ENCODE data around the gene C9orf43. TPM values are rescaled to one million over a fixed set of nuclear protein-coding genes. Genes with fewer than 3 reads are reported as not detected.

Gene C9orf43
- polyA plus RNA-seq, 6 donors from 2014 or later = 0.23 to 0.74 (median 0.52) TPM; not detected in 1

DNA sequence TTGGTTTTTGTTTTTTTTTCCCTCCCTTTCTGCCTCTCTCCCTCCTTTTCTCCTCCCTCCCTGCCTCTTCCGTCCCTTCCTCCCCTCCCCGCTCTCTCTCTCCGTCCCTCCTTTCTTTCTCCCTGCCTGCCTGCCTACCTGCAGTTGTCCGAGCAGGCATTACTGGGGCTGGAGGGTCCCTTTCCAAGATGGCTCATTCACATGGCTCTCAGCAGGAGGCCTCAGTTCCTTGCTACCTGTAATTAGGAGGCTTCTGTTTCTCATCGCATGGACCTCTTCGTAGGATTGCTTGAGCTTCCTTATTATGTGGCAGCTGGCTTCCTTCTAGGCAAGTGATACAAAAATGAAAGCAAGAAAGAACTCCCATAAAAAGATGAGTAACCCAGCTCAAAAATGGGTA, 61.0 kb downstream of the C9orf43 start:
- H3K9me3 Mint-ChIP-seq = peaks cover 0 to 14% (median 4%) of the 10 kb centered on the region in 7 donors
- H3K27me3 Mint-ChIP-seq = peaks cover 0 to 15% (median 0%) of the 10 kb centered on the region in 3 donors
- no peak for ATAC-seq (ENCODE audit: low read depth in 2 of 2)
- H3K36me3 Mint-ChIP-seq = no peaks in the 10 kb centered on the region
- H3K4me1 Mint-ChIP-seq = no peaks in the 10 kb centered on the region
- no peak overlapping the region for H3K27ac Mint-ChIP-seq
- DNase-seq = no peak
- no peak overlapping the region for H3K4me3 Mint-ChIP-seq

- H3K4me1 Mint-ChIP-seq = no peaks in the 10 kb centered on the region
- H3K4me3 Mint-ChIP-seq = no peak overlapping the region
- H3K36me3 Mint-ChIP-seq = no peaks in the 10 kb centered on the region
- peaks cover 0 to 15% (median 0%) of the 10 kb centered on the region in 3 donors for H3K27me3 Mint-ChIP-seq
- peaks cover 0 to 12% (median 4%) of the 10 kb centered on the region in 7 donors for H3K9me3 Mint-ChIP-seq
- DNase-seq = no peak
- peak overlapping the region in 1 of 6 donors; percentile 3 for H3K27ac Mint-ChIP-seq
- ATAC-seq (ENCODE audit: low read depth in 2 of 2) = no peak
Measured at GRCh38 chr9:113472199-113472598, 61.7 kb downstream of the C9orf43 start.

- ATAC-seq (ENCODE audit: low read depth in 2 of 2) = no peak
- peaks cover 0 to 3% (median 0%) of the 10 kb centered on the region in 3 donors for H3K4me1 Mint-ChIP-seq
- H3K36me3 Mint-ChIP-seq = no peaks in the 10 kb centered on the region
- peak overlapping the region in 1 of 6 donors; percentile 23 for H3K27ac Mint-ChIP-seq
- H3K27me3 Mint-ChIP-seq = peaks cover 0 to 25% (median 0%) of the 10 kb centered on the region in 3 donors
- H3K9me3 Mint-ChIP-seq = no peaks in the 10 kb centered on the region
- H3K4me3 Mint-ChIP-seq = no peak overlapping the region
- no peak for DNase-seq
Measured at GRCh38 chr9:113474360-113475028, 63.9 kb downstream of the C9orf43 start.

DNA sequence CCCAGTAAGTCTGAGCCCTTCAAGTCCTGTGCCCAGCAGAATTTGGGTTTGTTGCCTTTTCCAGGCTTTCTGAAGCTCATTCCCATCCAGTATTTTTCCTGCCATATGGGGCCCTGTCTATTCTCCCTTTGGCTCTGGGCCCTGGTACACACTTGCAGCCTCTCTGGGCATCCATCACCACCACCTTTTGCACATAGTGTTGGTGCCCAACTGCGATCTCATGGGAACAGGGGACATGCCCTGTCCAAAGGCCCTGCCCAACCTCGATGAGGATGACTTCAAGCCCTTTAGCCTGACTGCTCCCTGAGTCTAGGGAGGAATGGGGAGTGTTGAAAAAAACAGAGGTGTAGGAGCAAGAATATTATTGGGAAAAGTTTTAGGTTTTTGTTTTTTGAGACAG, 64.5 kb downstream of the C9orf43 start:
- no peak overlapping the region for H3K27ac Mint-ChIP-seq

DNA sequence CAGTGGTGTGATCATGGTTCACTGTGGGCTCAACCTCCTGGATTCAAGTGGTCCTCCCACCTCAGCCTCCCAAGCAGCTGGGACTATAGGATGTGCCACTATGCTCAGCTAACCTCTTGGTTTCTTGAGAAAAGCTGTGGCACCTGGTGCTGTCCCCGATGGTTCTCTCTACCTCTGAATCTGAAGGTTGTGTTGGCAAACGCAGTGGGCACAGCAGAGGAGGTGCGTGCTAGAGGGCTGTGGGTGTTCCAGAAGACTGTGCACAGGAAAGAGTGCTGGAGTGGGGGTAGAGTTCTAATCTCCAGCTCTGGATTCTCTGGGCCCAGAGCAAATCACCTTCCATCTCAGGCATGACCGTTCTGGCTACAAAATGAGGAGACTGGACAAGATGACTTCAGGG, 65.4 kb downstream of the C9orf43 start:
- Mint-ChIP-seq H3K4me3 (no peak overlapping the region), H3K27me3 (peaks cover 0 to 31% (median 0%) of the 10 kb centered on the region in 3 donors), H3K4me1 (peaks cover 0 to 3% (median 0%) of the 10 kb centered on the region in 3 donors), H3K27ac (peak overlapping the region in 1 of 6 donors; percentile 52), H3K36me3 (no peaks in the 10 kb centered on the region), H3K9me3 (no peaks in the 10 kb centered on the region)
- DNase-seq = no peak
- no peak for ATAC-seq (ENCODE audit: low read depth in 2 of 2)

More for the DNA sequence above, 64.5 kb downstream of the C9orf43 start:
- ATAC-seq (ENCODE audit: low read depth in 2 of 2) (no peak), DNase-seq (no peak)
- Mint-ChIP-seq H3K4me3 (no peak overlapping the region), H3K4me1 (peaks cover 0 to 3% (median 0%) of the 10 kb centered on the region in 3 donors), H3K9me3 (no peaks in the 10 kb centered on the region), H3K36me3 (no peaks in the 10 kb centered on the region), H3K27me3 (peaks cover 0 to 31% (median 0%) of the 10 kb centered on the region in 3 donors)

GRCh38 chr9:113476511-113476916, 66.0 kb downstream of the C9orf43 start:
- H3K27me3 Mint-ChIP-seq = peaks cover 0 to 28% (median 0%) of the 10 kb centered on the region in 3 donors
- ATAC-seq (ENCODE audit: low read depth in 2 of 2) = no peak
- H3K4me1 Mint-ChIP-seq = peaks cover 0 to 3% (median 0%) of the 10 kb centered on the region in 3 donors
- no peak overlapping the region for H3K27ac Mint-ChIP-seq
- no peak overlapping the region for H3K4me3 Mint-ChIP-seq
- no peaks in the 10 kb centered on the region for H3K36me3 Mint-ChIP-seq
- DNase-seq = no peak
- no peaks in the 10 kb centered on the region for H3K9me3 Mint-ChIP-seq

DNA sequence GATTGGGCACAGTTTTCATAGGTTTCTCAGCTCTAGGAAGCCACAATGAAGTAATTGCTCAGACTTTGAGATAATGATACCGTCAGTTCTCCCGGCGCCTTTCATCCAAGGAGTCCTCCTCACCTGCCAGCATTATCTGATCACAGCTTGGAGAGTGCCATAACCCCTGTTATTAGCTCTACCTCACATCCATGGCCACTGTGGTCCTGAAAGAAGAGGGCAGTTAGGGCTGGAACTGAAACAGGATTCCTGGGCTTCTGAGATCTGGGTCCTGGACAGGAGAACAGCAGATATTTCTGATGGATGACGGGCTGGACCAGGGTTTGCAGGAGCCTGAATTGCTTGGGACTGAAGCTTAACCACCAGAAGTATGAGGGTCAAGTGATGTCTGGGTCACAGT, 66.5 kb downstream of the C9orf43 start:
- H3K27ac Mint-ChIP-seq = peak overlapping the region in 1 of 6 donors; percentile 20
- H3K9me3 Mint-ChIP-seq = no peaks in the 10 kb centered on the region
- peaks cover 0 to 24% (median 0%) of the 10 kb centered on the region in 3 donors for H3K27me3 Mint-ChIP-seq
- DNase-seq = no peak
- no peaks in the 10 kb centered on the region for H3K36me3 Mint-ChIP-seq
- H3K4me3 Mint-ChIP-seq = no peak overlapping the region
- H3K4me1 Mint-ChIP-seq = peaks cover 0 to 3% (median 0%) of the 10 kb centered on the region in 3 donors
- ATAC-seq (ENCODE audit: low read depth in 2 of 2) = no peak

DNA sequence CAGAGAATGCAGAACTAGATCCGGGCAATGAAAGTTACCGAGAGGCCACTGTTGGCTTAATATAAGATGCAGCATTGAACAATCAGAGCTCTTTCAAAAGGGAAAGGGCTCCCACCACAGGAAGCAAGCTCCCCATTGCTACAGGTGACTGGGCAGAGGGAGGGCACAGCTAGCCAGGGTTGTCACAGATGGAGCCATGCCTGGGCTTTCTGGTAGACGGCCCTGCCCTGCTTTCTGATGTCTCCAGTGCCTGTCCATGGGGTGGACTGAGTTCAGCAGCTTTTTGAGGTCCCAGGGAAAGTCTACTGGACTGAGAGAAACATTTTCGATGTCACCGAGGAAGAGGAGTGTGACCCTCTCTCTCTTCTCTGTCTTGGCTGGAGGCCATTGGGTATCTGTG, 67.1 kb downstream of the C9orf43 start:
- H3K27ac Mint-ChIP-seq = peak overlapping the region in 1 of 6 donors; percentile 20
- ATAC-seq (ENCODE audit: low read depth in 2 of 2) = no peak

GRCh38 chr9:113479174-113479621, 68.7 kb downstream of the C9orf43 start:
- Mint-ChIP-seq H3K27ac (no peak overlapping the region), H3K4me3 (no peak overlapping the region), H3K9me3 (no peaks in the 10 kb centered on the region), H3K27me3 (peaks cover 0 to 24% (median 0%) of the 10 kb centered on the region in 3 donors), H3K36me3 (no peaks in the 10 kb centered on the region), H3K4me1 (peaks cover 0 to 3% (median 3%) of the 10 kb centered on the region in 3 donors)
- DNase-seq (no peak), ATAC-seq (ENCODE audit: low read depth in 2 of 2) (no peak)

More for the DNA sequence above, 67.1 kb downstream of the C9orf43 start:
- Mint-ChIP-seq H3K36me3 (no peaks in the 10 kb centered on the region), H3K4me3 (no peak overlapping the region), H3K27me3 (peaks cover 0 to 24% (median 0%) of the 10 kb centered on the region in 3 donors), H3K4me1 (peaks cover 0 to 3% (median 0%) of the 10 kb centered on the region in 3 donors), H3K9me3 (no peaks in the 10 kb centered on the region)
- DNase-seq = no peak

Other genes with a start within 250 kb of the C9orf43 start
- gene FKBP15, start 189.5 kb upstream of the C9orf43 start, polyA plus RNA-seq (ENCODE audit: low read depth in 6 of 6) = 10 to 100 TPM in 4 of 6 donors, 1 to 10 TPM in 2; 1.9 to 19.7 (median 11.1) TPM
- 1 to 10 TPM in 5 of 6 donors, not detected in 1; 1.5 to 2.7 (median 2.0) TPM for gene SLC31A1, start 189.2 kb upstream of the C9orf43 start, polyA plus RNA-seq (ENCODE audit: low read depth in 6 of 6)
- 100 to 1,000 TPM in 5 of 6 donors, 10 to 100 TPM in 1; 99.0 to 184 (median 138) TPM for gene CDC26, start 135.2 kb upstream of the C9orf43 start, polyA plus RNA-seq (ENCODE audit: low read depth in 6 of 6)
- gene PRPF4, start 135.1 kb upstream of the C9orf43 start, polyA plus RNA-seq (ENCODE audit: low read depth in 6 of 6) = 10 to 100 TPM in 5 of 6 donors, 1 to 10 TPM in 1; 8.2 to 28.2 (median 22.4) TPM
- gene RNF183, start 107.4 kb upstream of the C9orf43 start, polyA plus RNA-seq (ENCODE audit: low read depth in 6 of 6) = not detected
- gene WDR31, start 70.5 kb upstream of the C9orf43 start, polyA plus RNA-seq (ENCODE audit: low read depth in 6 of 6) = under 1 TPM in 4 of 6 donors, not detected in 2; 0.09 to 0.88 (median 0.30) TPM
- gene BSPRY, start 61.2 kb upstream of the C9orf43 start, polyA plus RNA-seq (ENCODE audit: low read depth in 6 of 6) = 1 to 10 TPM in 4 of 6 donors, under 1 TPM in 2; 0.16 to 1.9 (median 1.2) TPM
- gene HDHD3, start 33.8 kb upstream of the C9orf43 start, polyA plus RNA-seq (ENCODE audit: low read depth in 6 of 6) = 10 to 100 TPM; 36.3 to 51.3 (median 42.8) TPM
- gene ALAD, start 9.5 kb upstream of the C9orf43 start, polyA plus RNA-seq (ENCODE audit: low read depth in 6 of 6) = 10 to 100 TPM; 13.2 to 29.3 (median 17.3) TPM
- 100 to 1,000 TPM; 112 to 213 (median 140) TPM for gene POLE3, start 72 bp upstream of the C9orf43 start, polyA plus RNA-seq (ENCODE audit: low read depth in 6 of 6)
- gene RGS3, start 53.0 kb downstream of the C9orf43 start, polyA plus RNA-seq (ENCODE audit: low read depth in 6 of 6) = 10 to 100 TPM in 1 of 6 donors, 1 to 10 TPM in 5; 3.8 to 13.8 (median 5.8) TPM